Measurements from ENCODE around the gene IL27RA.
A peak's percentile ranks its signal among the peaks of the same experiment; 100 is the strongest.
"Not testable (repeated sequence)": the region's sequence is repeated elsewhere in the genome, so short reads cannot be mapped to it uniquely, and the experiment has no call there.

IL27RA gene

GRCh38 chr19:14005349-14006084, 26.0 kb upstream of the IL27RA start:
- DNase-seq (ENCODE audit: low read depth), result peak; percentile 63
- H3K4me3 ChIP-seq (ENCODE audit: low read depth, low read length), result peak overlapping the region; percentile 64
- TF ChIP-seq CTCF (IDR thresholded peaks at IDR 0.05; ENCODE audit: low read depth, low read length, missing control alignments), result no peak
- in situ Hi-C loops (cut with HindIII; ENCODE audit: low sequenced_read_pairs), result no loop called here

GRCh38 chr19:14006085-14006765, 25.3 kb upstream of the IL27RA start, which contains the start of gene RFX1:
Gene RFX1 (minus strand): TSS chr19:14006320. CDS start chr19:13993843, 12,477 bp downstream.
- TF ChIP-seq CTCF (IDR thresholded peaks at IDR 0.05; ENCODE audit: low read depth, low read length, missing control alignments), result no peak
- H3K4me3 ChIP-seq (ENCODE audit: low read depth, low read length), result peak within 1 kb of the TSS; percentile 64
- in situ Hi-C loops (cut with HindIII; ENCODE audit: low sequenced_read_pairs), result no loop called here
- peak; percentile 100 for DNase-seq (ENCODE audit: low read depth)

- DNase-seq (ENCODE audit: low read depth), result no peak
- H3K4me3 ChIP-seq (ENCODE audit: low read depth, low read length), result peak overlapping the region; percentile 64
- no peak for TF ChIP-seq CTCF (IDR thresholded peaks at IDR 0.05; ENCODE audit: low read depth, low read length, missing control alignments)
- in situ Hi-C loops (cut with HindIII; ENCODE audit: low sequenced_read_pairs), result no loop called here
Measured at GRCh38 chr19:14006766-14007562, 24.6 kb upstream of the IL27RA start.

- DNase-seq (ENCODE audit: low read depth), result no peak
- no peak for TF ChIP-seq CTCF (IDR thresholded peaks at IDR 0.05; ENCODE audit: low read depth, low read length, missing control alignments)
Measured at GRCh38 chr19:14012378-14012915, 19.1 kb upstream of the IL27RA start.

GRCh38 chr19:14015524-14016035, 16.0 kb upstream of the IL27RA start:
- in situ Hi-C loops (cut with HindIII; ENCODE audit: low sequenced_read_pairs), result no loop called here
- no peak for DNase-seq (ENCODE audit: low read depth)
- TF ChIP-seq CTCF (IDR thresholded peaks at IDR 0.05; ENCODE audit: low read depth, low read length, missing control alignments), result no peak
- H3K4me3 ChIP-seq (ENCODE audit: low read depth, low read length), result no peak overlapping the region

More at GRCh38 chr19:14012378-14012915, 19.1 kb upstream of the IL27RA start:
- no peak overlapping the region for H3K4me3 ChIP-seq (ENCODE audit: low read depth, low read length)
- in situ Hi-C loops (cut with HindIII; ENCODE audit: low sequenced_read_pairs), result no loop called here

GRCh38 chr19:14019100-14019499, 12.5 kb upstream of the IL27RA start:
- no peak overlapping the region for H3K4me3 ChIP-seq (ENCODE audit: low read depth, low read length)
- no peak for TF ChIP-seq CTCF (IDR thresholded peaks at IDR 0.05; ENCODE audit: low read depth, low read length, missing control alignments)
- in situ Hi-C loops (cut with HindIII; ENCODE audit: low sequenced_read_pairs), result no loop called here
- no peak for DNase-seq (ENCODE audit: low read depth)

- H3K4me3 ChIP-seq (ENCODE audit: low read depth, low read length); DNase-seq (ENCODE audit: low read depth); in situ Hi-C loops (cut with HindIII; ENCODE audit: low sequenced_read_pairs): not testable (repeated sequence)
Measured at GRCh38 chr19:14019739-14020138, 11.8 kb upstream of the IL27RA start.

Measured in astrocyte of the cerebellum (primary cell).